Glutamatergic neuron (in vitro differentiated cells): ENCODE results near the gene NTRK2. TPM values are rescaled to one million over a fixed set of nuclear protein-coding genes. Genes with fewer than 3 reads are reported as not detected.

Experiments used
- DNase-seq: peaks from one replicate; pipeline ENCODE4 v3.0.0; 2022
- H3K27ac Mint-ChIP-seq: one replicate; pipeline ENCODE4 v1.8.0; 2020; ENCODE audit warnings: mild to moderate bottlenecking, mixed read lengths, inconsistent platforms; ENCODE audit not compliant: unreplicated experiment
- H3K27me3 Mint-ChIP-seq: one replicate; pipeline ENCODE4 v1.8.0; 2020; ENCODE audit warnings: mild to moderate bottlenecking, moderate library complexity, mixed read lengths, inconsistent platforms; ENCODE audit not compliant: unreplicated experiment
- H3K36me3 Mint-ChIP-seq: one replicate; pipeline ENCODE4 v1.8.0; 2020; ENCODE audit warnings: mild to moderate bottlenecking, mixed read lengths, inconsistent platforms; ENCODE audit not compliant: unreplicated experiment
- H3K4me1 Mint-ChIP-seq: one replicate; pipeline ENCODE4 v1.8.0; 2020; ENCODE audit warnings: mild to moderate bottlenecking, low read depth, mixed read lengths, inconsistent platforms; ENCODE audit not compliant: unreplicated experiment
- H3K4me3 Mint-ChIP-seq: one replicate; pipeline ENCODE4 v1.8.0; 2020; ENCODE audit warnings: mild to moderate bottlenecking, mixed read lengths, inconsistent platforms; ENCODE audit not compliant: unreplicated experiment
- H3K9me3 Mint-ChIP-seq: one replicate; pipeline ENCODE4 v1.8.0; 2020; ENCODE audit warnings: mild to moderate bottlenecking, moderate library complexity, mixed read lengths, inconsistent platforms; ENCODE audit not compliant: unreplicated experiment
- total RNA-seq: library from RNA; stranded (reverse); fragmentation: NEBNext Ultra II Directional; extraction: Animal tissue kit (Norgen Biotek cat#: 25700); gene quantifications from one replicate; pipeline ENCODE4 v1.2.1, GENCODE V29; 2021; ENCODE audit not compliant: unreplicated experiment
- TF ChIP-seq, protein P1 (sequence below): fragments of 200-600 bp; sonication (generic); IDR thresholded peaks from one replicate; pipeline ENCODE4 v1.5.0; 2021; ENCODE audit not compliant: partially characterized antibody, unreplicated experiment

Gene NTRK2
- total RNA-seq, 1 donor from 2014 or later: 2.1 TPM

DNA sequence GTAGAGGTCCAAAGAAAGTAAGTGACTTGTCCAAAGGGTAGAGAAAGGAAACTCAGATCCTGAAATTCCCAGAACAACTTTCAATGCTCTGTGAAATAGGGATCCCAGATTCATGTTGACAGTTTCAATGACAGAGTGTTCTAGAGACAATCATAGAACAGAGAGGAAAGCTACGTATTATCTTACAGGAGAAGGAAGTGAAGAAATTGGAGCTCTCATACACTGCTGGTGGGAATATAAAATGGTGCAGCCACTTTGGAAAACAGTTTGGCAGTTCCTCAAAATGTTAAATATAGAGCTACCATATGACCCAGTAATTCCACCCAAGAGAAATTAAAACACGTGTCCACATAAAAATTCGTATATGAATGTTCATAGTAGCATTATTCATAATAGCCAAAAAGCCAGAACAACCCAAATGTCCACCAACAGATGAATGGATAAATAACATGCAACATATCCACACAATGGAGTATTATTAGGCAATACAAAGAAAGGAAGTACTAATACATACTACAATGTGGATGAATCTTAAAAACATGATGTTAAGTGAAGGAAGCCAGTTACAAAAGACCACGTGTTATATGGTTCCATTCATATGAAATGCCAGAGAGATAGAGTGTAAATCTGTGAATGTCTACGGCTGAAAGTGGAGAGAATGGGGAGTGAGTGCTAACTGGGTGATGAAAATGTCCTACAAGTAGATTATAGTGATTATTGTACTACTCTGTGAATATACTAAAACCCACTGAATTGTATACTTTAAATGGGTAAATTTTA, 197.1 kb downstream of the NTRK2 start:
- H3K9me3 Mint-ChIP-seq: no peaks in the 10 kb centered on the region
- H3K36me3 Mint-ChIP-seq: no peaks in the 10 kb centered on the region
- TF ChIP-seq, protein P1, sequence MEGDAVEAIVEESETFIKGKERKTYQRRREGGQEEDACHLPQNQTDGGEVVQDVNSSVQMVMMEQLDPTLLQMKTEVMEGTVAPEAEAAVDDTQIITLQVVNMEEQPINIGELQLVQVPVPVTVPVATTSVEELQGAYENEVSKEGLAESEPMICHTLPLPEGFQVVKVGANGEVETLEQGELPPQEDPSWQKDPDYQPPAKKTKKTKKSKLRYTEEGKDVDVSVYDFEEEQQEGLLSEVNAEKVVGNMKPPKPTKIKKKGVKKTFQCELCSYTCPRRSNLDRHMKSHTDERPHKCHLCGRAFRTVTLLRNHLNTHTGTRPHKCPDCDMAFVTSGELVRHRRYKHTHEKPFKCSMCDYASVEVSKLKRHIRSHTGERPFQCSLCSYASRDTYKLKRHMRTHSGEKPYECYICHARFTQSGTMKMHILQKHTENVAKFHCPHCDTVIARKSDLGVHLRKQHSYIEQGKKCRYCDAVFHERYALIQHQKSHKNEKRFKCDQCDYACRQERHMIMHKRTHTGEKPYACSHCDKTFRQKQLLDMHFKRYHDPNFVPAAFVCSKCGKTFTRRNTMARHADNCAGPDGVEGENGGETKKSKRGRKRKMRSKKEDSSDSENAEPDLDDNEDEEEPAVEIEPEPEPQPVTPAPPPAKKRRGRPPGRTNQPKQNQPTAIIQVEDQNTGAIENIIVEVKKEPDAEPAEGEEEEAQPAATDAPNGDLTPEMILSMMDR: no peak

DNA sequence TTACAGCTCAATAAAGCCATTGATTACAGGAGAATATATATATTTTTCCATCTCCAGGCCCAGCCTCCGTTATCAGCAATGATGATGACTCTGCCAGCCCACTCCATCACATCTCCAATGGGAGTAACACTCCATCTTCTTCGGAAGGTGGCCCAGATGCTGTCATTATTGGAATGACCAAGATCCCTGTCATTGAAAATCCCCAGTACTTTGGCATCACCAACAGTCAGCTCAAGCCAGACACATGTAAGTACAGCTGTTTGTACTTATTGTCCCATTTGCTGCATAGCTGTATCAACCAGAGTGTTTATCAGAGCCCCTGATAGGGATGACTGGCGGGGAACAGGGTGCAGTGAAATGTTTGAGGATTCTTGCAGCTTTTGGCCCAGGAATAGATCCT, 197.7 kb downstream of the NTRK2 start:
- Mint-ChIP-seq H3K4me1 (peaks cover 8% of the 10 kb centered on the region), H3K27ac (no peak overlapping the region), H3K4me3 (no peak overlapping the region), H3K27me3 (no peaks in the 10 kb centered on the region), H3K9me3 (no peaks in the 10 kb centered on the region), H3K36me3 (no peaks in the 10 kb centered on the region)
- no peak for DNase-seq
- TF ChIP-seq, protein P1: no peak

More for the DNA sequence above, 197.1 kb downstream of the NTRK2 start:
- H3K27me3 Mint-ChIP-seq: no peaks in the 10 kb centered on the region
- H3K4me3 Mint-ChIP-seq: no peak overlapping the region
- no peak for DNase-seq
- no peak overlapping the region for H3K27ac Mint-ChIP-seq
- peaks cover 10% of the 10 kb centered on the region for H3K4me1 Mint-ChIP-seq

DNA sequence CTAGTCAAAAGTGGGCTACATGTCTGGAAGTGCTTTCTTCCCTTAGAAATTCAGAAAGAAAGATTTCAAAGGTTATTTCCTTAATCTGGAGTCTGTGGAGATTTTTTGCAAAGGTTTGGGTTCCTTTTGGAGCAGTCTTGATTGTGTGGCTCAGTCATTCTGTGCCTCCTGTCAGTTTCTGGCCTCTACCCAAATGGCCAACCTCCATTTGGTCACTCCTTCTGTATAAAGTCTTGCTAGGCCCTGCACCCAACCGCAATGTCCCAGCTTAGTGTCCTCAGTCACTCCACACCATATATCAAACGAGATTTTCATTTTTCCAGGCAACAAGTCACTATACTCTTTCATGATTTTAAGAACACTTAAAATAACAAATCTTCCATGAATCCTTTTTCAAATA, 199.6 kb downstream of the NTRK2 start:
- Mint-ChIP-seq H3K4me3 (no peak overlapping the region), H3K4me1 (no peaks in the 10 kb centered on the region), H3K27ac (no peak overlapping the region), H3K9me3 (no peaks in the 10 kb centered on the region), H3K27me3 (no peaks in the 10 kb centered on the region), H3K36me3 (no peaks in the 10 kb centered on the region)
- TF ChIP-seq, protein P1: no peak
- DNase-seq: no peak

DNA sequence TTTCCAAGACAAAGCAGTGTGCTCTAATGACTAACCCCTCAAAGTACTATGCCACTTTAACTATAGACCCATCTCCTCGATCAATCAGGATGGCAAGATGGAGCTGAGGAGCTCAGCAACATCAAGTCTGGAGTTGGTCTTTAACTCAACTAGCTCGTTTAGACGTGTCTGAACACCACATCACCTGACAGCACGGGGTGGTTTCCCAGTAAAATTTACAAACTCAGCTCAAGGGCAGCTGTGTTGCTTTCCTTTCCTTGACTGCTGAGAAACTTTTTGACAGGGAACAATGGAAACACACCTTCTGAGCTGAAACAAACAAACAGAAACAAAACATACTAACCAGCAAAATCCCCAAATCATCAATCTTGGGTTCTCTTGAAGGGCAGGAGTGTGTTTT, 202.5 kb downstream of the NTRK2 start:
- Mint-ChIP-seq H3K36me3 (no peaks in the 10 kb centered on the region), H3K9me3 (no peaks in the 10 kb centered on the region), H3K27ac (no peak overlapping the region), H3K27me3 (no peaks in the 10 kb centered on the region), H3K4me1 (no peaks in the 10 kb centered on the region), H3K4me3 (no peak overlapping the region)
- TF ChIP-seq, protein P1: no peak
- DNase-seq: no peak

DNA sequence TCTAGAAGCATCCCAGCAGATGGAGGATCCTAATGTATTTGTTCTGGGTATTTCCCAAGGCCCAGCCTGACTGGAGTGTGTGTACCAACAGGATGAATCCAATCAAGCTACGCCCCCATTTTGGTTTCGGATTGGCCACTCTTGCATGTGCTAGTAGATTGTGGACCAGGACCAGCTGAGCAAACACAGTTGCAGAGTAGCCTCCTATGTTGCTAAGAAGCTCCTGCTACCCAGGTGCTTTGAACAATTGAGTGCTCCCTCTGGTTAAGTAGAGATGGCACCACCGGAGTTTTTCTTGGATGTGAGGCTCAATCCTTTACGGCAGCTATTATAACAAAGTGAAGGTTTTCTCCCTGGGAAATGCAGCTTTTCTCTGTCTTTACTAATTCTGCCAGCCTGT, 204.5 kb downstream of the NTRK2 start:
- DNase-seq: no peak
- H3K4me3 Mint-ChIP-seq: no peak overlapping the region
- no peaks in the 10 kb centered on the region for H3K9me3 Mint-ChIP-seq
- no peak overlapping the region for H3K27ac Mint-ChIP-seq
- TF ChIP-seq, protein P1: no peak
- H3K27me3 Mint-ChIP-seq: no peaks in the 10 kb centered on the region
- H3K36me3 Mint-ChIP-seq: no peaks in the 10 kb centered on the region
- no peaks in the 10 kb centered on the region for H3K4me1 Mint-ChIP-seq
